Esophagus muscularis mucosa (tissue), 4 donors: ENCODE results near the gene C2orf92. TPM values are rescaled to one million over a fixed set of nuclear protein-coding genes. Genes with fewer than 3 reads are reported as not detected.

Experiments used
- DNase-seq: peaks from one replicate; pipeline ENCODE4 v3.0.0-alpha.2; 2017; ENCODE audit errors: extremely low spot score
- H3K27ac ChIP-seq, 4 donors: fragments of 200-600 bp; sonication (generic); replicated peaks in 1 of 4; 1 replicate in 3 of 4; 2 replicates in 1 of 4; pipeline ENCODE4 v1.5.1; 2016 to 2019; ENCODE audit warnings: mild to moderate bottlenecking in 1 of 4
- H3K27me3 ChIP-seq, 4 donors: fragments of 200-600 bp; sonication (generic); one replicate each; pipeline versions ENCODE4 v1.5.1 to v1.6.0; 2016 to 2019
- H3K36me3 ChIP-seq, 4 donors: fragments of 200-600 bp; sonication (generic); one replicate each; pipeline ENCODE4 v1.5.1; 2016 to 2019
- H3K4me1 ChIP-seq, 4 donors: fragments of 200-600 bp; sonication (generic); one replicate each; pipeline ENCODE4 v1.5.1; 2016 to 2019
- H3K4me3 ChIP-seq, 4 donors: fragments of 200-600 bp; sonication (generic); 1 replicate in 2 of 4; 2 replicates in 2 of 4; pipeline ENCODE4 v1.5.1; 2016 to 2019; ENCODE audit warnings: mild to moderate bottlenecking in 4 of 4, moderate library complexity in 1 of 4
- H3K9me3 ChIP-seq, 4 donors: fragments of 200-600 bp; sonication (generic); 1 replicate in 3 of 4; 2 replicates in 1 of 4; pipeline ENCODE4 v1.5.1; 2016 to 2019
- CTCF ChIP-seq, 3 experiments: fragments of 200-600 bp in 2 of 3; fragments of 450-650 bp in 1 of 3; sonication (generic) in 2 of 3; IDR thresholded peaks; one replicate each; pipeline ENCODE4 v1.5.1; 2017 to 2019; ENCODE audit warnings: antibody characterized with exemption in 3 of 3, mild to moderate bottlenecking in 2 of 3, moderate library complexity in 1 of 3
- EP300 ChIP-seq: sonication (generic); formaldehyde crosslinking; IDR thresholded peaks from one replicate; pipeline ENCODE4 v1.6.1; 2017; ENCODE audit warnings: antibody characterized with exemption
- POLR2A ChIP-seq: fragments of 450-650 bp; IDR thresholded peaks from one replicate; pipeline ENCODE4 v1.6.1; 2017; ENCODE audit warnings: antibody characterized with exemption, moderate library complexity, mild to moderate bottlenecking, low read depth
- POLR2AphosphoS5 ChIP-seq, 2 donors: sonication (generic); formaldehyde crosslinking; IDR thresholded peaks; one replicate each; pipeline ENCODE4 v1.6.1; 2017; ENCODE audit warnings: antibody characterized with exemption in 2 of 2
- WGBS: methylation state at CpG from one replicate; pipeline ENCODE4 v1.1.5; 2018; 5-methylcytosine and 5-hydroxymethylcytosine counted together
- intact Hi-C: fragments of 100-400 bp; cut with DNase I; formaldehyde crosslinking; loops from one replicate; pipeline ENCODE4 v1.15.1; 2023
- total RNA-seq, 4 donors: library from RNA; depleted of rRNA; stranded (reverse); fragments of >200 nt; gene quantifications; one replicate each; pipeline versions ENCODE4 v1.1.0 to v1.2.1, GENCODE V29; 2016

The C2orf92 gene
- total RNA-seq, 4 donors from 2014 or later, result 2.1 to 6.5 (median 3.6) TPM

GRCh38 chr2:97735161-97735561 lies 65.6 kb downstream of the C2orf92 start:
- H3K9me3 ChIP-seq, result peaks cover 0 to 4% (median 4%) of the 10 kb centered on the region in 4 donors
- H3K36me3 ChIP-seq, result no peaks in the 10 kb centered on the region
- intact Hi-C loops, result no loop called here
- no peak overlapping the region for H3K27ac ChIP-seq
- no peaks in the 10 kb centered on the region for H3K4me1 ChIP-seq
- 93% methylated on average over 26 of the region's 29 CpGs for WGBS
- no peak overlapping the region for H3K4me3 ChIP-seq
- TF ChIP-seq CTCF (IDR thresholded peaks at IDR 0.05), result no peak
- no peak for TF ChIP-seq POLR2AphosphoS5 (IDR thresholded peaks at IDR 0.05)
- TF ChIP-seq POLR2A, result no peak
- TF ChIP-seq EP300, result no peak
- no peak for DNase-seq
- no peaks in the 10 kb centered on the region for H3K27me3 ChIP-seq

GRCh38 chr2:97736185-97736584 lies 66.7 kb downstream of the C2orf92 start:
- WGBS, result 78% methylated on average over 4 of the region's 4 CpGs
- H3K27ac ChIP-seq, result no peak overlapping the region

GRCh38 chr2:97736608-97737330 lies 67.3 kb downstream of the C2orf92 start:
- Histone ChIP-seq H3K9me3 (no peaks in the 10 kb centered on the region), H3K36me3 (no peaks in the 10 kb centered on the region), H3K27me3 (no peaks in the 10 kb centered on the region), H3K4me3 (no peak overlapping the region), H3K4me1 (peaks cover 2 to 7% (median 6%) of the 10 kb centered on the region in 4 donors), H3K27ac (no peak overlapping the region)
- WGBS, result 82% methylated on average over 13 of the region's 20 CpGs
- no peak for TF ChIP-seq CTCF (IDR thresholded peaks at IDR 0.05)
- no peak for TF ChIP-seq POLR2A
- no peak for TF ChIP-seq EP300
- no peak for TF ChIP-seq POLR2AphosphoS5 (IDR thresholded peaks at IDR 0.05)
- DNase-seq, result no peak
- intact Hi-C loops, result no loop called here

More at GRCh38 chr2:97736185-97736584, 66.7 kb downstream of the C2orf92 start:
- peaks cover 0 to 7% (median 6%) of the 10 kb centered on the region in 4 donors for H3K4me1 ChIP-seq
- TF ChIP-seq POLR2A, result no peak
- no peak for TF ChIP-seq POLR2AphosphoS5 (IDR thresholded peaks at IDR 0.05)
- no peak for TF ChIP-seq CTCF (IDR thresholded peaks at IDR 0.05)
- no peak for TF ChIP-seq EP300
- no peaks in the 10 kb centered on the region for H3K9me3 ChIP-seq
- no peak overlapping the region for H3K4me3 ChIP-seq
- no peaks in the 10 kb centered on the region for H3K27me3 ChIP-seq
- H3K36me3 ChIP-seq, result no peaks in the 10 kb centered on the region
- intact Hi-C loops, result no loop called here
- no peak for DNase-seq

GRCh38 chr2:97737421-97738178 lies 68.1 kb downstream of the C2orf92 start:
- intact Hi-C loops, result no loop called here
- no peak for DNase-seq
- Histone ChIP-seq H3K9me3 (no peaks in the 10 kb centered on the region), H3K27me3 (no peaks in the 10 kb centered on the region), H3K4me3 (no peak overlapping the region), H3K36me3 (no peaks in the 10 kb centered on the region), H3K27ac (no peak overlapping the region), H3K4me1 (peaks cover 5 to 10% (median 6%) of the 10 kb centered on the region in 4 donors)
- WGBS, result 94% methylated on average over 31 of the region's 32 CpGs
- TF ChIP-seq EP300, result no peak
- TF ChIP-seq POLR2A, result no peak
- no peak for TF ChIP-seq POLR2AphosphoS5 (IDR thresholded peaks at IDR 0.05)
